OCI-LY3 (cell line): ENCODE measurements around the gene CHCHD4.

Experiments
- CTCF ChIP-seq: fragments of 200-600, 300-600 bp; sonication (generic); IDR thresholded peaks from 2 replicates; pipeline ENCODE4 v1.5.1; 2014; ENCODE audit warnings: antibody characterized with exemption, low read length, low read depth
- EZH2phosphoT487 ChIP-seq: fragments of 200-600 bp; shearing (Covaris generic); IDR thresholded peaks from 2 replicates; pipeline ENCODE4 v1.6.1; 2018; ENCODE audit warnings: antibody characterized with exemption, mixed run types, low read depth

- TF ChIP-seq CTCF (no peak), EZH2phosphoT487 (no peak)
Observed at GRCh38 chr3:14126887-14127505, 2.3 kb upstream of the CHCHD4 start.
